Glutamatergic neuron (in vitro differentiated cells): Measurements from ENCODE around the gene TBC1D2B. TPM values are rescaled to one million over a fixed set of nuclear protein-coding genes. Genes with fewer than 3 reads are reported as not detected.

Experiments used
- DNase-seq: peaks from one replicate; pipeline ENCODE4 v3.0.0; 2022
- H3K27ac Mint-ChIP-seq: one replicate; pipeline ENCODE4 v1.8.0; 2020; ENCODE audit warnings: mild to moderate bottlenecking, mixed read lengths, inconsistent platforms; ENCODE audit not compliant: unreplicated experiment
- H3K27me3 Mint-ChIP-seq: one replicate; pipeline ENCODE4 v1.8.0; 2020; ENCODE audit warnings: mild to moderate bottlenecking, moderate library complexity, mixed read lengths, inconsistent platforms; ENCODE audit not compliant: unreplicated experiment
- H3K36me3 Mint-ChIP-seq: one replicate; pipeline ENCODE4 v1.8.0; 2020; ENCODE audit warnings: mild to moderate bottlenecking, mixed read lengths, inconsistent platforms; ENCODE audit not compliant: unreplicated experiment
- H3K4me1 Mint-ChIP-seq: one replicate; pipeline ENCODE4 v1.8.0; 2020; ENCODE audit warnings: mild to moderate bottlenecking, low read depth, mixed read lengths, inconsistent platforms; ENCODE audit not compliant: unreplicated experiment
- H3K4me3 Mint-ChIP-seq: one replicate; pipeline ENCODE4 v1.8.0; 2020; ENCODE audit warnings: mild to moderate bottlenecking, mixed read lengths, inconsistent platforms; ENCODE audit not compliant: unreplicated experiment
- H3K9me3 Mint-ChIP-seq: one replicate; pipeline ENCODE4 v1.8.0; 2020; ENCODE audit warnings: mild to moderate bottlenecking, moderate library complexity, mixed read lengths, inconsistent platforms; ENCODE audit not compliant: unreplicated experiment
- CTCF ChIP-seq: fragments of 200-600 bp; sonication (generic); IDR thresholded peaks from one replicate; pipeline ENCODE4 v1.5.0; 2021; ENCODE audit not compliant: partially characterized antibody, unreplicated experiment
- total RNA-seq: library from RNA; stranded (reverse); fragmentation: NEBNext Ultra II Directional; extraction: Animal tissue kit (Norgen Biotek cat#: 25700); gene quantifications from one replicate; pipeline ENCODE4 v1.2.1, GENCODE V29; 2021; ENCODE audit not compliant: unreplicated experiment

Gene TBC1D2B
- total RNA-seq, 1 donor from 2014 or later = 45.3 TPM

GRCh38 chr15:78077871-78078210 lies 330 bp upstream of the TBC1D2B start:
- no peaks in the 10 kb centered on the region for H3K36me3 Mint-ChIP-seq
- H3K27ac Mint-ChIP-seq = peak overlapping the region; percentile 59
- H3K4me1 Mint-ChIP-seq = peaks cover 16% of the 10 kb centered on the region
- TF ChIP-seq CTCF = no peak
- peak overlapping the region; percentile 89 for H3K4me3 Mint-ChIP-seq
- peaks cover 2% of the 10 kb centered on the region for H3K27me3 Mint-ChIP-seq
- peaks cover 2% of the 10 kb centered on the region for H3K9me3 Mint-ChIP-seq
- DNase-seq = no peak

GRCh38 chr15:78076231-78077052 lies 1.1 kb downstream of the TBC1D2B start:
- no peak for TF ChIP-seq CTCF
- peak; percentile 51 for DNase-seq
- Mint-ChIP-seq H3K4me1 (peaks cover 21% of the 10 kb centered on the region), H3K36me3 (no peaks in the 10 kb centered on the region), H3K9me3 (peaks cover 2% of the 10 kb centered on the region), H3K27ac (peak overlapping the region; percentile 88), H3K27me3 (peaks cover 2% of the 10 kb centered on the region), H3K4me3 (peak overlapping the region; percentile 96)

- DNase-seq = peak; percentile 35
- Mint-ChIP-seq H3K27ac (peak overlapping the region; percentile 88), H3K27me3 (no peaks in the 10 kb centered on the region), H3K4me1 (peaks cover 21% of the 10 kb centered on the region), H3K4me3 (peak overlapping the region; percentile 96), H3K36me3 (no peaks in the 10 kb centered on the region), H3K9me3 (peaks cover 2% of the 10 kb centered on the region)
- no peak for TF ChIP-seq CTCF
These were observed 1.9 kb downstream of the TBC1D2B start for GRCh38 chr15:78075490-78076230.

GRCh38 chr15:78073046-78073787 lies 4.3 kb downstream of the TBC1D2B start:
- peak overlapping the region; percentile 44 for H3K4me3 Mint-ChIP-seq
- no peak for DNase-seq
- H3K27ac Mint-ChIP-seq = peak overlapping the region; percentile 10
- peaks cover 2% of the 10 kb centered on the region for H3K9me3 Mint-ChIP-seq
- no peak for TF ChIP-seq CTCF
- H3K4me1 Mint-ChIP-seq = peaks cover 42% of the 10 kb centered on the region
- H3K36me3 Mint-ChIP-seq = no peaks in the 10 kb centered on the region
- peaks cover 2% of the 10 kb centered on the region for H3K27me3 Mint-ChIP-seq
